Gastroesophageal sphincter (tissue), 4 donors: Measurements from ENCODE around the gene PTTG1. TPM values are rescaled to one million over a fixed set of nuclear protein-coding genes. Genes with fewer than 3 reads are reported as not detected.

ENCODE experiments used
- ATAC-seq: fragments of 150-250 bp; one replicate; pipeline ENCODE4 v1.9.1; 2016; ENCODE audit warnings: mild to moderate bottlenecking, moderate library complexity
- H3K27ac ChIP-seq, 4 donors: fragments of 200-600 bp; sonication (generic) in 3 of 4; 1 replicate in 3 of 4; 2 replicates in 1 of 4; pipeline ENCODE4 v1.5.1; 2016 to 2019
- H3K27me3 ChIP-seq: fragments of 200-600 bp; sonication (generic); one replicate; pipeline ENCODE4 v1.5.1; 2019
- H3K36me3 ChIP-seq, 2 donors: fragments of 200-600 bp; sonication (generic); one replicate each; pipeline ENCODE4 v1.5.1; 2019; ENCODE audit warnings: control low read depth in 1 of 2
- H3K4me1 ChIP-seq, 3 donors: fragments of 200-600 bp; sonication (generic); 1 replicate in 2 of 3; 2 replicates in 1 of 3; pipeline ENCODE4 v1.5.1; 2016 to 2019; ENCODE audit warnings: control low read depth in 2 of 3
- H3K4me3 ChIP-seq, 2 donors: fragments of 200-600 bp; sonication (generic); one replicate each; pipeline ENCODE4 v1.5.1; 2019; ENCODE audit warnings: mild to moderate bottlenecking in 1 of 2, moderate library complexity in 1 of 2
- H3K9me3 ChIP-seq, 3 donors: fragments of 200-600 bp; sonication (generic); one replicate each; pipeline ENCODE4 v1.5.1; 2017 to 2019; ENCODE audit warnings: control low read depth in 2 of 3
- CTCF ChIP-seq, 4 experiments: fragments of 200-600 bp in 2 of 4; fragments of 450-650 bp in 2 of 4; sonication (generic) in 1 of 4; IDR thresholded peaks; one replicate each; pipeline ENCODE4 v1.5.1; 2017 to 2019; ENCODE audit warnings: antibody characterized with exemption in 4 of 4, mild to moderate bottlenecking in 2 of 4, moderate library complexity in 2 of 4
- EP300 ChIP-seq: sonication (generic); formaldehyde crosslinking; IDR thresholded peaks from one replicate; pipeline ENCODE4 v1.6.1; 2017; ENCODE audit warnings: antibody characterized with exemption, mild to moderate bottlenecking
- POLR2A ChIP-seq, 2 donors: fragments of 450-650 bp; IDR thresholded peaks; one replicate each; pipeline ENCODE4 v1.6.1; 2017; ENCODE audit warnings: antibody characterized with exemption in 2 of 2, mild to moderate bottlenecking in 2 of 2, moderate library complexity in 1 of 2
- POLR2AphosphoS5 ChIP-seq: sonication (generic); formaldehyde crosslinking; IDR thresholded peaks from one replicate; pipeline ENCODE4 v1.6.1; 2017; ENCODE audit warnings: antibody characterized with exemption
- WGBS, 2 donors: methylation state at CpG; one replicate each; pipeline ENCODE4 v1.1.5; 2018; ENCODE audit warnings: low coverage in 1 of 2; 5-methylcytosine and 5-hydroxymethylcytosine counted together
- total RNA-seq, 4 donors: library from RNA; depleted of rRNA; stranded (reverse); fragments of >200 nt; gene quantifications; one replicate each; pipeline ENCODE4 v1.1.0, GENCODE V29; 2016

Gene PTTG1
- total RNA-seq, 4 donors from 2014 or later: 3.5 to 31.8 (median 4.8) TPM

- Histone ChIP-seq H3K36me3 (no peaks in the 10 kb centered on the region), H3K4me3 (no peak overlapping the region), H3K27me3 (no peaks in the 10 kb centered on the region), H3K4me1 (peaks cover 0 to 11% (median 0%) of the 10 kb centered on the region in 3 donors), H3K27ac (no peak overlapping the region), H3K9me3 (no peaks in the 10 kb centered on the region)
- WGBS, 2 donors: 67 to 74% methylated on average over 3 to 5 of the region's 5 CpGs
- no peak for ATAC-seq
- TF ChIP-seq CTCF (IDR thresholded peaks at IDR 0.05): no peak
- no peak for TF ChIP-seq POLR2AphosphoS5
- TF ChIP-seq EP300: no peak
- no peak for TF ChIP-seq POLR2A (IDR thresholded peaks at IDR 0.05)
These were observed 44.5 kb downstream of the PTTG1 start for GRCh38 chr5:160466116-160466515.

DNA sequence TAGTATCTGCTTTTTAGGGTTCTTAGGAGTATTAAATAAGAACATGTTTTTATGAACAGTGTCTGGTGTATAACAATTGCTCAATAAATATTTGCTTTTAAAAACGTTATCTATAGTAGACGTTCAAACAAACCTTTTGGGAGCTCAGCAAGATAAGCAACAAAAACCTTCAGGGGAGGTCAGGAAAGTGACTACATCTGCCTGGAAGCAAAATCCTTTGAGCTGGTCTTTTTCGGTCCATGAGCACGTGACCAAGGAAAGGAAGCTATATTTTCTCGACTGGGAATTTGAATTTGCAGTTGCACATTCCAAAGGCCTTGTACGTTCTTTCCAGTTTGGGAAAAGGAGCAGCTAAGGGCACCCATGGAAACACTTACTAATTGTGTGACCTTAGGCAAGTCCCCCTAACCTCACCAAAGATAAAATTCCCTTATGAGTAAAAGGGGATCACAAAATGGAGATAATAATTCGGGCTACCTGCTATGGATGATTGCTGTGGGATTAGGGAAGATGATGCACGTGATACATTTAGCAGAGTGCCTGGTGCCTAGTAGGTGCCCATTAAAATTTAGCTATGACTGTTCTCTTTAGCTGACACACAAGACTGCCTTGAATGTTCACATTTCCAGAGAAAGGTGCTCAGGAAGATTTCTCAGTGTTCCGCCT lies 45.4 kb downstream of the PTTG1 start:
- peaks cover 0 to 16% (median 0%) of the 10 kb centered on the region in 3 donors for H3K4me1 ChIP-seq
- H3K36me3 ChIP-seq: no peaks in the 10 kb centered on the region
- no peak for ATAC-seq
- H3K27ac ChIP-seq: peak overlapping the region in 1 of 4 donors; percentile 24
- no peaks in the 10 kb centered on the region for H3K9me3 ChIP-seq
- H3K27me3 ChIP-seq: no peaks in the 10 kb centered on the region
- 57 to 73% methylated on average over 9 of the region's 9 CpGs for WGBS, 2 donors
- TF ChIP-seq CTCF (IDR thresholded peaks at IDR 0.05) (no peak), POLR2AphosphoS5 (no peak), POLR2A (IDR thresholded peaks at IDR 0.05) (no peak), EP300 (no peak)
- H3K4me3 ChIP-seq: no peak overlapping the region

DNA sequence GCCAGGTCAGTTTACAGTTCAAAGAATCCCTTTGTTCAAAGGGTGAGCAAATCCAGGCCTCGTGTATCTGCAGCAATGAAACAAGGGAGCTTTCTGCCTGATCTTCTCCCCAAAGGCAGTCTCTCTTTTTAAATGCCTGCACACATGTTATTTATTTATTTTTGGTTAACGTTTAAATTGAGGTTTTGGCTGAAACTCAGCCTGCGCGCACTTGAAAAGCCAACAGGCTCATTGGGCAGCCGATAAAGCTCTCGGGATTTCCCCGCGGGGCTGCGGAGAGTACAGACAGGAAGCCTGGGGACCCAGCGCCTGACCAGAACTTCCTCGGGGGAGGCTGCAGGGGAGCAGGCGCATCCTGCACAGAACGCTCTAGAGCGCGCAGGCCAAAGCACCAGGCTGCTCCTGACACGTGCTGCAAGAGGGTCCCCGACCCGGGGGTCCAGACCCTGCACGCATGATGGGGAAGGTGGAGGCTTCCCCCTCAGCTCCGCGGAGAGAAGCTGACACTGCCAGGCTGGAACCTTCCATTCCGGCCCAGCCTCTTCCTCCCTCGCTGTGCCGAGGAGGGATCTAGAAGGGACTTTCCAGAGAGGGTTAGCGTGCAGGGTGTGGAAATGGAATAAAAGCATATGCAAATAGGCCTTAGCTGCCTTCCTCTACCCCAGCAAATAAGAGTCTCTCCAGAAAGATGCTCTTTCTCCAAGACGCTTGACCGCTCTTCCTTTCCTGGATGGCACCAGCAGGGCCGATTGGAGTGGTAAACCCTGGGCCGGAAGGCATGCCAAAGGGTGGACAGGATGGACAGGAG lies 46.1 kb downstream of the PTTG1 start:
- Histone ChIP-seq H3K27me3 (no peaks in the 10 kb centered on the region), H3K36me3 (no peaks in the 10 kb centered on the region), H3K4me3 (peak overlapping the region in 1 of 2 donors; percentile 26), H3K27ac (peak overlapping the region in 2 of 4 donors; percentile 24 to 55), H3K9me3 (no peaks in the 10 kb centered on the region), H3K4me1 (peaks cover 0 to 17% (median 0%) of the 10 kb centered on the region in 3 donors)
- peak; percentile 42 for ATAC-seq
- 4 to 47% methylated on average over 2 to 4 of the region's 29 CpGs for WGBS, 2 donors
- TF ChIP-seq CTCF (IDR thresholded peaks at IDR 0.05) (no peak), POLR2AphosphoS5 (no peak), POLR2A (IDR thresholded peaks at IDR 0.05) (no peak), EP300 (no peak)

- ATAC-seq: no peak
- no peak for TF ChIP-seq POLR2AphosphoS5
- TF ChIP-seq POLR2A (IDR thresholded peaks at IDR 0.05): no peak
- no peak for TF ChIP-seq EP300
- no peak for TF ChIP-seq CTCF (IDR thresholded peaks at IDR 0.05)
- WGBS, 2 donors: 45 to 60% methylated on average over 3 of the region's 3 CpGs
- Histone ChIP-seq H3K4me1 (peaks cover 0 to 17% (median 0%) of the 10 kb centered on the region in 3 donors), H3K36me3 (no peaks in the 10 kb centered on the region), H3K27ac (peak overlapping the region in 2 of 4 donors; percentile 20 to 55), H3K4me3 (peak overlapping the region in 1 of 2 donors; percentile 26), H3K27me3 (no peaks in the 10 kb centered on the region), H3K9me3 (no peaks in the 10 kb centered on the region)
These were observed 46.8 kb downstream of the PTTG1 start for GRCh38 chr5:160468363-160468975.
